GM12892 (cell line): ENCODE results near the gene NPM3.

ENCODE experiments used
- POLR2A ChIP-seq: IDR thresholded peaks from 2 replicates; pipeline ENCODE4 v1.6.1; 2011; ENCODE audit warnings: low read depth, low read length, control low read depth
- POLR2AphosphoS5 ChIP-seq: IDR thresholded peaks from 2 replicates; pipeline ENCODE4 v1.6.1; 2011; ENCODE audit warnings: low read depth, low read length, control low read depth

DNA sequence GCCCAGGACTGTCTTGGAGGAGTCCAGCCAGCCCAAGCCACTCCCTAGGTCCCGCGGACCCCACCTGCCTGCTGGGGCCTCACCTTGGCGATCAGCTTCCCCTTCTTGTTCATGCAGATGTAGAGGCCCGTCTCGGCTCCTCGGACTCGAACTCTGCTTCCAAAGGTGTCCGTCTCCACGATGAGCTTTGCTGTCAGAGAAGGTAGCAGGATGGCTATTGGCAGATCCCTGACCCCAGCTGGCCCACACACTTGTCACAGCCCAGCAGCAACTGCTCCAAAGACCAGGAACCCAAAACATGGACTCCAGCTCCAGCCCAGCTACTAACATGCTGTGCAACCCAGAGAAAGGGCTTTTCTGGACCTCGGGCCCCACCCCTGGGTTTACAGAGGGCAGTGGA, 11.9 kb downstream of the NPM3 start:
- no peak for TF ChIP-seq POLR2AphosphoS5
- no peak for TF ChIP-seq POLR2A
